Activated CD4-positive, alpha-beta T cell treated with anti-CD3 and anti-CD28 coated beads, Interleukin-2, amount 50 U/mL, for 4 hours (primary cell): ENCODE results near the gene KCNIP1.

ENCODE experiments used
- DNase-seq, 2 experiments: peaks; one replicate each; pipeline ENCODE4 v3.0.0-alpha.2; 2020

Gene KCNIP1

GRCh38 chr5:170509348-170509660, 5.5 kb downstream of the KCNIP1 start:
- no peak for DNase-seq

- DNase-seq: no peak
Observed at GRCh38 chr5:170510126-170510525, 6.3 kb downstream of the KCNIP1 start.

GRCh38 chr5:170510559-170510958, 6.7 kb downstream of the KCNIP1 start:
- DNase-seq: no peak

- no peak for DNase-seq
Observed at GRCh38 chr5:170511551-170512258, 7.9 kb downstream of the KCNIP1 start.

GRCh38 chr5:170513856-170514525, 10.2 kb downstream of the KCNIP1 start:
- no peak for DNase-seq

DNA sequence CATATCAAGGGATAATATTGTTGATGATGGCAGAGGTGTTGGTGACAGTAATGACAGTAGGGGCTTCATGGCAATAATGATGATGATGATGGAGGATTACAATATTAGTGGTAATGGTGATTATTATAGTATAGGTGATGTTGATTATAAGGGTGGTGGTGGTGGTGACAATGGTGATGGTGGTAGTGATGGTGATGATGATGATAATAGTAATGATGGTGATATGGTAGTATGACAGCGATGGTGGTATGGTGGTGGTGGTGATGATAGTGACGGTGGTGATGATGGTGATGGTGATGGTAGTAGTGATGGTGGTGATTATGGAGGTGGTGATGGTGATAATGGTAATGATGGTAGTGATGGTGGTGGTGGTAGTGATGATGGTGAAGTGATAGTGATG, 13.6 kb downstream of the KCNIP1 start:
- no peak for DNase-seq

GRCh38 chr5:170518277-170518676, 14.5 kb downstream of the KCNIP1 start:
- DNase-seq: no peak

DNA sequence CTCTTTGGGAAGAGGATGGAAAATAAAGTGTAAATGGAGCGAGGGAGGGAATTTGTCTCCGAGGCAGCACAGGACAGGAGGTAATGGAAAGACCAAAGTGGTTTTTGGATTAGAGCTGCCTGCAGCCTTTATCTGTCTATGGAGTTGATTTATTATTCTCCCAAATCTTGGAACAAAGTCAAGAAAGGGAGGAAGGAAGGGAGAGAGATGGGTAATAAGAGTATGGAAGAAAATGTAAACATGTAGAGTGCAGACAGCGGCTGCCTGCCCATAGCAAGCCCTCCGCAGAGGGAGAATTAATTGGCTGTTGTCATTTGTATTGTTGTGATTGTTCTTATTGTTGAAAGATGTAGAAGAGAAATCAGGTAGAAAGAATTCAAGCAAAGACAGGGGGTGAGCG, 15.7 kb downstream of the KCNIP1 start:
- DNase-seq: no peak

- no peak for DNase-seq
Observed at GRCh38 chr5:170520372-170520771, 16.6 kb downstream of the KCNIP1 start.

DNA sequence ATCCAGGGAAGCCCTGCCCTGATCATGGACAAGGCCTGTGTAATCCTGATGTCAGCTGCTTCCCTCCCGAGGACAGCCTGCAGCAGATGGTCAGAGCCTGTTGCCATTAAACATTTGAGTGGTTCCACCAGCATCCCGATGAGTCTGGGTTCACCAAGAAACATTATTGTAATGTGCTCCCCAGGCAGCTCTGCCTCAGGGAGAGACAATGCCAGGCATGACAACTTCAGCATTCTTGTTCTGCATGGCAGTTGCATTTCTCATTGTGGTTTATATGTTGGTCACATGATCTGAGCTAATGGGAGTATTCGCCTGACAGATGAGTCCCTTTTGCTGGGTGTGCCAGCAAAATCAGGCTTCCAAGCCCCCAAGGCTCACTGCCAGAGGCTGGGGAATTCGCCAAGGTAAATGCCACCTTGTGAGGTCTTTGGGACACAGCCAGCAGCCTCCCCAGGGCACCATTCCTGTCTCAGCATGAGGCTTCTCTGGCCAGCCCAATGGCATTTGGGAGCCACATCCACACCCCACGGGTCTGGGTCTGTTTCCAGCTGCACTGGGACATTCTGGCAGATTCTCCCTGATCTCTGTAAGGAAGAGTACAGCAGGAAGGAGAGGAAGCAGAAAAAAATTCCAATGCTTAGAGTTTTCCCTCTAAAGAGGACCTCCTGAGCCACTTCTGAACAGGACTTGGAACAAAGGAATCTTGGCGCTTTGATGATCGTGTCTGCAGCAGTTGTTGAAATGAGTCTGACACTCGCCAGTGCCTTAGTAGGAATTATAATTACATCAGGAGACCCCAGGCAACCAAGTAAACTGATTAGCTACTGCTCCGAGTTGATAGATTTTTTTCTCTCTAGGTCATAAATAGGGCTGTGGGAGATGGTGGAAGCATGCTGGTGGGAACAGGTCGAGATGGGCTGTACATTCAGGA, 18.7 kb downstream of the KCNIP1 start:
- no peak for DNase-seq

- DNase-seq: no peak
Observed at GRCh38 chr5:170523142-170523551, 19.3 kb downstream of the KCNIP1 start.

- DNase-seq: no peak
Observed at GRCh38 chr5:170523830-170524229, 20.0 kb downstream of the KCNIP1 start.

DNA sequence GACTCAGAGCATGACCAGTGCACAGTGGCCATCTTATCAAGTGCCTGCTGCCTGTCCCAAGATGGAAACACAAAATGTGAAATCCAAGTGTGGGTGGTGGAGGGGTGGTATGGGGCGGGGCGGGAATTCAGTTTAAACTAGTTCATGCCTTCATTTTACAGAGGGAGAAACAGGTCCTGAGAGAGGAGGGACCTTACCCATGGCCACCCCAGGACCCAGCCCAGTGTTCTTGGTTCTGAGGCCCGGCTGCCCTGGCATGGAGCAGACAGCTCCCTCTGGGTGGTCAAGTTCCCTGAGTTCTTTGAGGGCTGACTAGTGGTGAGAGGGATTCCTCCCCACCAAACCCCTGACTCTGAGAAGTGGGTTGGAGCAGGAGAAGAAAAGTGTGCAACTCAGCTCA, 20.8 kb downstream of the KCNIP1 start:
- DNase-seq: no peak

- no peak for DNase-seq
Observed at GRCh38 chr5:170525470-170526211, 21.8 kb downstream of the KCNIP1 start.

GRCh38 chr5:170527991-170528390, 24.2 kb downstream of the KCNIP1 start:
- DNase-seq: no peak

GRCh38 chr5:170528976-170529375, 25.2 kb downstream of the KCNIP1 start:
- DNase-seq: no peak

GRCh38 chr5:170532935-170533334, 29.1 kb downstream of the KCNIP1 start:
- no peak for DNase-seq

GRCh38 chr5:170533383-170533782, 29.6 kb downstream of the KCNIP1 start:
- DNase-seq: no peak

DNA sequence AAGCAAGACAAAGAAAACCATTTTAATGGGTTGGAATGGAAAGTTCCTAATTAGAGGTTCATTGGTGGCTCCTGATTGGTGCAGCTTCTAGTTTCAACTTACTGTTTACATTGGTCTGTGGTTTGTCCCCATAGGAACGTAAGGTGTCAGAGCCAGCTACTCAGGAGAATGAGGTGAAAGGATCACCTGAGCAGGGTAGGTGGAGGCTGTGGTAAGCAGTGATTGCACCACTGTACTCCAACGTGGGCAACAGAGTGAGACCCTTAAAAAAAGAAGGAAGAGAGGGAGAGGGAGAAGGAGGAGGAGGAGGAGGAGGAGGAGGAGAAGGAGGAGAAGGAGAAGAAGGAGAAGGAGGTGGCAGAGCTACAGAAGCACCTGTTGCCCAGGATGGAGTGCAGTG, 30.4 kb downstream of the KCNIP1 start:
- DNase-seq: no peak

- no peak for DNase-seq
Observed at GRCh38 chr5:170534941-170535340, 31.1 kb downstream of the KCNIP1 start.

DNA sequence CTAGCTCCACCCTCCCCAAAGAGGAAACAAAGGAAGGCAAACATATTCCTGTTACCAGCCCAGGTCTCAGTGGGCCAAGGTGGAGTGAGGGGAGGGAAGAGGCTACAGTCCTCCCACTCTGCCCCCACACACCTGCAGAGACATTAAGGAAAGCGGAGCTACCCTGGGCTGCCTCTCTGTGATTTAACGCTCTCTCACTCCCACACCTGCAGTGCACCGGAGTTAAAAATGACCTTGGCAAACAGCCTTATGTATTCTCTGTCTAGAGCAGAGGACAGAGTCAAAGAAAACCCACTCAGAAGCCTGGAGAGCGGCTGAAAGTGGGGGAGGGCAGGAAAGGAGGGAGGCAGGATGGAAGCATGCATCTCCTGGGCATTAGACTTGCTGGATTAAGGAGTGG, 32.7 kb downstream of the KCNIP1 start:
- no peak for DNase-seq

DNA sequence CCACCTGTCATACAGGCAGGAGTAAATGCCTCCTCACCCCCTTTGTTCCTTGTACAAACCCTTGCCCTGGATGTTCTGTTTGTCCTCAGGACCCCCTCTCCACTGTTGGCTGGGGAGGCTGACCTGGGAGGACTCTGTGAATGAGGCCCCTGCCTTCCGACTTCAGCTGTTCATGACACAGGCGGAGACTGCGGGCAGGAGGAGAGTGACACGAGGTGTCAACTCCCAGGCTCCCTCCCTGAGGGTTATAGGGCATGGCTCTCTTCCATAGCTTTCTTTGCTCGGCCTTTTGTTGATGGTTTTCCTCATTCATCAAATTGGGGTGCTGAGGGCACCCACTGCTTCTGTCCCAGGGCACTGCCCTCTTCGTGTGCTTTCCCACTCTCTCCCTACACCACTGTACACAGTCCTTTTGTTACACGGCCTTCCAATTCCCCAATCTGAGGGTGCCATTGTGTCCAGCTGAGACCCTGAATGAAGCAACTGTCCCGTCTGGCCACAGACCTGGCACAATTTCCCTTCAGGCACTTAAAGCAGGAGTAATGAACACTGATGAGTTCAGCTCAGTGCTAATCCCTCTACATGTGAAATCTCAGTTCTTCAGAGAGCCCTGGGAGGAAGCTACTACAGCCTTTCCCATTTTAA, 33.8 kb downstream of the KCNIP1 start:
- no peak for DNase-seq

- DNase-seq: no peak
Observed at GRCh38 chr5:170538096-170538465, 34.3 kb downstream of the KCNIP1 start.
